GM19351 (cell line): Measurements from ENCODE around the gene FGF14.

ENCODE experiments used
- ATAC-seq: cut with Tn5 transposase; IDR thresholded peaks from one replicate; pipeline ENCODE4 v1.9.1; 2021; ENCODE audit warnings: mild to moderate bottlenecking, moderate library complexity; ENCODE audit not compliant: unreplicated experiment

Gene FGF14

GRCh38 chr13:102198418-102199311, 203.2 kb downstream of the FGF14 start:
- no peak for ATAC-seq

GRCh38 chr13:102197193-102197592, 204.7 kb downstream of the FGF14 start:
- ATAC-seq: no peak

- ATAC-seq: no peak
Observed at GRCh38 chr13:102195566-102196462, 206.0 kb downstream of the FGF14 start.

- ATAC-seq: no peak
Observed at GRCh38 chr13:102192858-102193257, 209.0 kb downstream of the FGF14 start.

- ATAC-seq: no peak
Observed at GRCh38 chr13:102191951-102192502, 209.8 kb downstream of the FGF14 start.

GRCh38 chr13:102190930-102191329, 210.9 kb downstream of the FGF14 start:
- no peak for ATAC-seq

- no peak for ATAC-seq
Observed at GRCh38 chr13:102187313-102187712, 214.5 kb downstream of the FGF14 start.

- ATAC-seq: no peak
Observed at GRCh38 chr13:102185375-102185984, 216.4 kb downstream of the FGF14 start.

GRCh38 chr13:102183509-102184182, 218.2 kb downstream of the FGF14 start:
- ATAC-seq: no peak

- ATAC-seq: no peak
Observed at GRCh38 chr13:102182170-102182569, 219.7 kb downstream of the FGF14 start.

GRCh38 chr13:102177431-102177830, 224.4 kb downstream of the FGF14 start:
- no peak for ATAC-seq

GRCh38 chr13:102176846-102177245, 225.0 kb downstream of the FGF14 start:
- no peak for ATAC-seq

- ATAC-seq: no peak
Observed at GRCh38 chr13:102172406-102172805, 229.4 kb downstream of the FGF14 start.

- ATAC-seq: no peak
Observed at GRCh38 chr13:102170305-102170704, 231.5 kb downstream of the FGF14 start.

GRCh38 chr13:102169471-102170015, 232.3 kb downstream of the FGF14 start:
- no peak for ATAC-seq

GRCh38 chr13:102152790-102153189, 249.1 kb downstream of the FGF14 start:
- ATAC-seq: no peak

- no peak for ATAC-seq
Observed at GRCh38 chr13:102147353-102147752, 254.5 kb downstream of the FGF14 start.

GRCh38 chr13:102145750-102146149, 256.1 kb downstream of the FGF14 start:
- no peak for ATAC-seq

GRCh38 chr13:102142473-102142826, 259.4 kb downstream of the FGF14 start:
- no peak for ATAC-seq
